Measurements from ENCODE around the gene C1orf74.

DNA sequence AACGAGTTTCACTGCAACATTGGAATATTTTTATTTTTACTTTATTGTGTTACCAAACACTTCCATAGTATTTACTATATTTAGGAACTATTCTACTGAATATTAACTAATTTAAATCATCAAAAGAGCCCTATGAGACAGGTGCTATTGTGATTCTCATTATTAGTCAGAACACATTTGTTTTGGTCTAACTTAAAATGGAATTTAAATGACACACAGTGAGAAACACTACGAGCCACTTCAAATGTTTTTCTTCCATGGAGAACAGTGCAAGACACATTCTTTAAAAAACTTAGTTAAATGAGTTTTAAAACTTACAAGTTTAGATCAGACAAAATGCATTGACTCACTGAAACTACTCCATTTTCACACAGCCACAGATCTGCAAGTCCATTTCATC is 35.2 kb downstream of the C1orf74 start:
- TF ChIP-seq, protein P1, sequence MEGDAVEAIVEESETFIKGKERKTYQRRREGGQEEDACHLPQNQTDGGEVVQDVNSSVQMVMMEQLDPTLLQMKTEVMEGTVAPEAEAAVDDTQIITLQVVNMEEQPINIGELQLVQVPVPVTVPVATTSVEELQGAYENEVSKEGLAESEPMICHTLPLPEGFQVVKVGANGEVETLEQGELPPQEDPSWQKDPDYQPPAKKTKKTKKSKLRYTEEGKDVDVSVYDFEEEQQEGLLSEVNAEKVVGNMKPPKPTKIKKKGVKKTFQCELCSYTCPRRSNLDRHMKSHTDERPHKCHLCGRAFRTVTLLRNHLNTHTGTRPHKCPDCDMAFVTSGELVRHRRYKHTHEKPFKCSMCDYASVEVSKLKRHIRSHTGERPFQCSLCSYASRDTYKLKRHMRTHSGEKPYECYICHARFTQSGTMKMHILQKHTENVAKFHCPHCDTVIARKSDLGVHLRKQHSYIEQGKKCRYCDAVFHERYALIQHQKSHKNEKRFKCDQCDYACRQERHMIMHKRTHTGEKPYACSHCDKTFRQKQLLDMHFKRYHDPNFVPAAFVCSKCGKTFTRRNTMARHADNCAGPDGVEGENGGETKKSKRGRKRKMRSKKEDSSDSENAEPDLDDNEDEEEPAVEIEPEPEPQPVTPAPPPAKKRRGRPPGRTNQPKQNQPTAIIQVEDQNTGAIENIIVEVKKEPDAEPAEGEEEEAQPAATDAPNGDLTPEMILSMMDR (IDR thresholded peaks at IDR 0.05; ENCODE audit: low read depth, low read length, missing input control), result no peak
- no peak for TF ChIP-seq SP1 (IDR thresholded peaks at IDR 0.05)
- no peak for TF ChIP-seq NR2F2 (IDR thresholded peaks at IDR 0.05)
- TF ChIP-seq EGR1 (IDR thresholded peaks at IDR 0.05; ENCODE audit: low read depth in 2 of 2), result no peak
- TF ChIP-seq, protein P2, sequence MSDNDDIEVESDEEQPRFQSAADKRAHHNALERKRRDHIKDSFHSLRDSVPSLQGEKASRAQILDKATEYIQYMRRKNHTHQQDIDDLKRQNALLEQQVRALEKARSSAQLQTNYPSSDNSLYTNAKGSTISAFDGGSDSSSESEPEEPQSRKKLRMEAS (IDR thresholded peaks at IDR 0.05), result no peak
- TF ChIP-seq RXRA (IDR thresholded peaks at IDR 0.05), result no peak
- TF ChIP-seq, protein P3, sequence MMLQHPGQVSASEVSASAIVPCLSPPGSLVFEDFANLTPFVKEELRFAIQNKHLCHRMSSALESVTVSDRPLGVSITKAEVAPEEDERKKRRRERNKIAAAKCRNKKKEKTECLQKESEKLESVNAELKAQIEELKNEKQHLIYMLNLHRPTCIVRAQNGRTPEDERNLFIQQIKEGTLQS (IDR thresholded peaks at IDR 0.05), result no peak
- no peak for TF ChIP-seq JUND (IDR thresholded peaks at IDR 0.05)
- no peak for TF ChIP-seq RAD21 (IDR thresholded peaks at IDR 0.05)
- TF ChIP-seq GABPA (IDR thresholded peaks at IDR 0.05 in 1 of 2, conservative IDR thresholded peaks at IDR 0.05 in 1 of 2), result no peak
- no peak for TF ChIP-seq YY1 (IDR thresholded peaks at IDR 0.05)
- TF ChIP-seq FOXA1 (IDR thresholded peaks at IDR 0.05), result no peak
- TF ChIP-seq, protein P4, sequence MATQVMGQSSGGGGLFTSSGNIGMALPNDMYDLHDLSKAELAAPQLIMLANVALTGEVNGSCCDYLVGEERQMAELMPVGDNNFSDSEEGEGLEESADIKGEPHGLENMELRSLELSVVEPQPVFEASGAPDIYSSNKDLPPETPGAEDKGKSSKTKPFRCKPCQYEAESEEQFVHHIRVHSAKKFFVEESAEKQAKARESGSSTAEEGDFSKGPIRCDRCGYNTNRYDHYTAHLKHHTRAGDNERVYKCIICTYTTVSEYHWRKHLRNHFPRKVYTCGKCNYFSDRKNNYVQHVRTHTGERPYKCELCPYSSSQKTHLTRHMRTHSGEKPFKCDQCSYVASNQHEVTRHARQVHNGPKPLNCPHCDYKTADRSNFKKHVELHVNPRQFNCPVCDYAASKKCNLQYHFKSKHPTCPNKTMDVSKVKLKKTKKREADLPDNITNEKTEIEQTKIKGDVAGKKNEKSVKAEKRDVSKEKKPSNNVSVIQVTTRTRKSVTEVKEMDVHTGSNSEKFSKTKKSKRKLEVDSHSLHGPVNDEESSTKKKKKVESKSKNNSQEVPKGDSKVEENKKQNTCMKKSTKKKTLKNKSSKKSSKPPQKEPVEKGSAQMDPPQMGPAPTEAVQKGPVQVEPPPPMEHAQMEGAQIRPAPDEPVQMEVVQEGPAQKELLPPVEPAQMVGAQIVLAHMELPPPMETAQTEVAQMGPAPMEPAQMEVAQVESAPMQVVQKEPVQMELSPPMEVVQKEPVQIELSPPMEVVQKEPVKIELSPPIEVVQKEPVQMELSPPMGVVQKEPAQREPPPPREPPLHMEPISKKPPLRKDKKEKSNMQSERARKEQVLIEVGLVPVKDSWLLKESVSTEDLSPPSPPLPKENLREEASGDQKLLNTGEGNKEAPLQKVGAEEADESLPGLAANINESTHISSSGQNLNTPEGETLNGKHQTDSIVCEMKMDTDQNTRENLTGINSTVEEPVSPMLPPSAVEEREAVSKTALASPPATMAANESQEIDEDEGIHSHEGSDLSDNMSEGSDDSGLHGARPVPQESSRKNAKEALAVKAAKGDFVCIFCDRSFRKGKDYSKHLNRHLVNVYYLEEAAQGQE (IDR thresholded peaks at IDR 0.05), result no peak
- TF ChIP-seq, protein P5, sequence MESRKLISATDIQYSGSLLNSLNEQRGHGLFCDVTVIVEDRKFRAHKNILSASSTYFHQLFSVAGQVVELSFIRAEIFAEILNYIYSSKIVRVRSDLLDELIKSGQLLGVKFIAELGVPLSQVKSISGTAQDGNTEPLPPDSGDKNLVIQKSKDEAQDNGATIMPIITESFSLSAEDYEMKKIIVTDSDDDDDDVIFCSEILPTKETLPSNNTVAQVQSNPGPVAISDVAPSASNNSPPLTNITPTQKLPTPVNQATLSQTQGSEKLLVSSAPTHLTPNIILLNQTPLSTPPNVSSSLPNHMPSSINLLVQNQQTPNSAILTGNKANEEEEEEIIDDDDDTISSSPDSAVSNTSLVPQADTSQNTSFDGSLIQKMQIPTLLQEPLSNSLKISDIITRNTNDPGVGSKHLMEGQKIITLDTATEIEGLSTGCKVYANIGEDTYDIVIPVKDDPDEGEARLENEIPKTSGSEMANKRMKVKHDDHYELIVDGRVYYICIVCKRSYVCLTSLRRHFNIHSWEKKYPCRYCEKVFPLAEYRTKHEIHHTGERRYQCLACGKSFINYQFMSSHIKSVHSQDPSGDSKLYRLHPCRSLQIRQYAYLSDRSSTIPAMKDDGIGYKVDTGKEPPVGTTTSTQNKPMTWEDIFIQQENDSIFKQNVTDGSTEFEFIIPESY (IDR thresholded peaks at IDR 0.05), result no peak
